Measurements from ENCODE around the gene SP140.
"Not testable (repeated sequence)": the region's sequence is repeated elsewhere in the genome, so short reads cannot be mapped to it uniquely, and the experiment has no call there.

Gene SP140

GRCh38 chr2:230295192-230295591 is 69.7 kb downstream of the SP140 start:
- no peak for DNase-seq

GRCh38 chr2:230296917-230297316 is 71.4 kb downstream of the SP140 start:
- no peak for DNase-seq

GRCh38 chr2:230299618-230300017 is 74.1 kb downstream of the SP140 start:
- DNase-seq, result no peak

GRCh38 chr2:230305416-230306275 is 80.1 kb downstream of the SP140 start:
- DNase-seq, result no peak

GRCh38 chr2:230306474-230306873 is 80.9 kb downstream of the SP140 start:
- no peak for DNase-seq

- no peak for DNase-seq
Measured at GRCh38 chr2:230307485-230307884, 81.9 kb downstream of the SP140 start.

- no peak for DNase-seq
Measured at GRCh38 chr2:230308402-230309000, 83.0 kb downstream of the SP140 start.

- DNase-seq, result not testable (repeated sequence)
Measured at GRCh38 chr2:230310792-230311191, 85.3 kb downstream of the SP140 start.

- not testable (repeated sequence) for DNase-seq
Measured at GRCh38 chr2:230311634-230312033, 86.1 kb downstream of the SP140 start.

GRCh38 chr2:230312638-230313037 is 87.1 kb downstream of the SP140 start:
- DNase-seq, result no peak

GRCh38 chr2:230317366-230317765 is 91.8 kb downstream of the SP140 start:
- DNase-seq, result no peak

GRCh38 chr2:230318190-230319121 is 92.9 kb downstream of the SP140 start:
- DNase-seq, result no peak

- peak; percentile 59 for DNase-seq
Measured at GRCh38 chr2:230319211-230319862, 93.8 kb downstream of the SP140 start.

GRCh38 chr2:230321031-230321430 is 95.5 kb downstream of the SP140 start:
- no peak for DNase-seq

GRCh38 chr2:230322561-230323384 is 97.2 kb downstream of the SP140 start:
- no peak for DNase-seq

- no peak for DNase-seq
Measured at GRCh38 chr2:230323385-230324106, 98.0 kb downstream of the SP140 start.

GRCh38 chr2:230324503-230324902 is 99.0 kb downstream of the SP140 start:
- no peak for DNase-seq

- DNase-seq, result no peak
Measured at GRCh38 chr2:230325316-230326243, 100.0 kb downstream of the SP140 start.

GRCh38 chr2:230326453-230327417 is 101.2 kb downstream of the SP140 start, which contains the start of gene SP140L:
SP140L (plus strand) TSS chr2:230327193; CDS start chr2:230327270, 77 bp downstream.
- peak; percentile 78 for DNase-seq

All from activated T-cell treated with anti-CD3 and anti-CD28 coated beads, Interleukin-2, amount 50 U/mL, for 1 hour (primary cell).